Fibroblast of lung (primary cell): ENCODE results near the gene KHDC1L. TPM values are rescaled to one million over a fixed set of nuclear protein-coding genes. Genes with fewer than 3 reads are reported as not detected.

Experiments
- DNase-seq, 2 donors: peaks; one replicate each; pipeline versions ENCODE4 v3.0.0 to v3.0.0-alpha.2; 2010; ENCODE audit warnings: low read depth in 2 of 2
- H2AFZ ChIP-seq: 2 replicates; pipeline ENCODE4 v1.5.1; 2012; ENCODE audit warnings: low read length, control low read depth, inconsistent platforms
- H3K27ac ChIP-seq: 2 replicates; pipeline ENCODE4 v1.5.1; 2011; ENCODE audit warnings: low read length, control low read depth; ENCODE audit not compliant: insufficient read depth
- H3K27me3 ChIP-seq: 2 replicates; pipeline ENCODE4 v1.5.1; 2011; ENCODE audit warnings: mild to moderate bottlenecking, low read length; ENCODE audit not compliant: control insufficient read depth, insufficient read depth
- H3K36me3 ChIP-seq: 2 replicates; pipeline ENCODE4 v1.5.1; 2011; ENCODE audit warnings: low read length; ENCODE audit not compliant: control insufficient read depth, insufficient read depth
- H3K4me1 ChIP-seq: 2 replicates; pipeline ENCODE4 v1.5.1; 2011; ENCODE audit warnings: low read length; ENCODE audit not compliant: control insufficient read depth, insufficient read depth; ENCODE audit errors: extremely low read depth
- H3K4me2 ChIP-seq: 2 replicates; pipeline ENCODE4 v1.5.1; 2011; ENCODE audit warnings: low read length, control low read depth; ENCODE audit not compliant: insufficient read depth; ENCODE audit errors: extremely low read depth
- H3K4me3 ChIP-seq, 4 experiments: fragments of 200-600 bp in 1 of 4; sonication (generic) in 1 of 4; replicated peaks in 1 of 4; 2 replicates each; pipeline ENCODE4 v1.5.1; 2011 to 2016; ENCODE audit warnings: low read length in 4 of 4, low read depth in 3 of 4, mild to moderate bottlenecking in 3 of 4, control low read depth in 2 of 4, inconsistent platforms in 1 of 4, mixed read lengths in 1 of 4; ENCODE audit not compliant: insufficient read depth in 1 of 4; ENCODE audit errors: control extremely low read depth in 1 of 4
- H3K79me2 ChIP-seq: 2 replicates; pipeline ENCODE4 v1.5.1; 2012; ENCODE audit warnings: mild to moderate bottlenecking, low read length, inconsistent platforms; ENCODE audit not compliant: control insufficient read depth, insufficient read depth
- H3K9ac ChIP-seq: 2 replicates; pipeline ENCODE4 v1.5.1; 2011; ENCODE audit warnings: mild to moderate bottlenecking, low read length, control low read depth; ENCODE audit not compliant: insufficient read depth
- H3K9me3 ChIP-seq: 2 replicates; pipeline ENCODE4 v1.5.1; 2012; ENCODE audit warnings: low read depth, low read length; ENCODE audit not compliant: control insufficient read depth, insufficient read depth
- H4K20me1 ChIP-seq: 2 replicates; pipeline ENCODE4 v1.5.1; 2011; ENCODE audit warnings: low read length; ENCODE audit not compliant: control insufficient read depth, insufficient read depth; ENCODE audit errors: extremely low read depth
- EZH2 ChIP-seq: IDR thresholded peaks from 2 replicates; pipeline ENCODE4 v1.5.1; 2012; ENCODE audit warnings: low read length, control low read depth, mild to moderate bottlenecking; ENCODE audit errors: missing control alignments
- polyA plus RNA-seq, 2 donors: library from polyadenylated mRNA; depleted of rRNA in 1 of 2; stranded (reverse) in 1 of 2; unstranded in 1 of 2; fragments of >200 nt; gene quantifications; 2 replicates each; pipeline ENCODE4 v1.2.1, GENCODE V29; 2011 to 2012; ENCODE audit warnings: missing spikeins in 1 of 2
- total RNA-seq: library from RNA; depleted of rRNA; stranded (reverse); fragments of >200 nt; gene quantifications from 2 replicates; pipeline ENCODE4 v1.2.1, GENCODE V29; 2014
- TF ChIP-seq, protein P1 (sequence below), 2 donors: IDR thresholded peaks in 1 of 2; conservative IDR thresholded peaks in 1 of 2; 1 replicate in 1 of 2; 2 replicates in 1 of 2; pipeline ENCODE4 v1.5.1; 2011 to 2012; ENCODE audit warnings: low read length in 2 of 2, control low read depth in 1 of 2, inconsistent platforms in 1 of 2, low read depth in 1 of 2, mild to moderate bottlenecking in 1 of 2

Gene KHDC1L
- total and polyA plus RNA-seq, 2 donors (not counting 1 experiment from before 2014, with no cell fraction given), result 0.12 TPM; not detected in 1

DNA sequence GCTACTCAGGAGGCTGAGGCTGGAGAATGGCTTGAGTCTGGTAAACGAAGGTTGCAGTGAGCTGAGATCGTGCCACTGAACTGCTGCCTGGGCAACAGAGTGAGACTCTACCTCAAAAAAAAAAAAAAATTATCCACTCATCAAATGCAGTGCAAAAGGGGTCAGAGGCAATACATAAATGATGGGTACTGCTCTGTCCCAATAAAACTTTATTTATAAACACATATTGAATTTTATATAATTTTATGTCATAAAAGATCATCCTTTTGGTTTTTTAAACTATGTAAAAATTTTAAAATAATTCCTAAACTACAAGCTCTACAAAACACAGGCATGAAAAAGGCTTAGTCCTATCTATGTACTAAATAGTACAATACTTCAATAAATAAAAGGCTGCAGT, 27.4 kb upstream of the KHDC1L start:
- Histone ChIP-seq H3K4me3 (no peak overlapping the region), H3K9me3 (no peaks in the 10 kb centered on the region), H4K20me1 (no peaks in the 10 kb centered on the region), H3K4me2 (no peak overlapping the region), H3K79me2 (no peaks in the 10 kb centered on the region), H2AFZ (no peak overlapping the region), H3K27me3 (no peaks in the 10 kb centered on the region), H3K4me1 (no peaks in the 10 kb centered on the region), H3K9ac (no peak overlapping the region), H3K27ac (no peak overlapping the region), H3K36me3 (no peaks in the 10 kb centered on the region)
- TF ChIP-seq EZH2, result no peak
- TF ChIP-seq, protein P1, sequence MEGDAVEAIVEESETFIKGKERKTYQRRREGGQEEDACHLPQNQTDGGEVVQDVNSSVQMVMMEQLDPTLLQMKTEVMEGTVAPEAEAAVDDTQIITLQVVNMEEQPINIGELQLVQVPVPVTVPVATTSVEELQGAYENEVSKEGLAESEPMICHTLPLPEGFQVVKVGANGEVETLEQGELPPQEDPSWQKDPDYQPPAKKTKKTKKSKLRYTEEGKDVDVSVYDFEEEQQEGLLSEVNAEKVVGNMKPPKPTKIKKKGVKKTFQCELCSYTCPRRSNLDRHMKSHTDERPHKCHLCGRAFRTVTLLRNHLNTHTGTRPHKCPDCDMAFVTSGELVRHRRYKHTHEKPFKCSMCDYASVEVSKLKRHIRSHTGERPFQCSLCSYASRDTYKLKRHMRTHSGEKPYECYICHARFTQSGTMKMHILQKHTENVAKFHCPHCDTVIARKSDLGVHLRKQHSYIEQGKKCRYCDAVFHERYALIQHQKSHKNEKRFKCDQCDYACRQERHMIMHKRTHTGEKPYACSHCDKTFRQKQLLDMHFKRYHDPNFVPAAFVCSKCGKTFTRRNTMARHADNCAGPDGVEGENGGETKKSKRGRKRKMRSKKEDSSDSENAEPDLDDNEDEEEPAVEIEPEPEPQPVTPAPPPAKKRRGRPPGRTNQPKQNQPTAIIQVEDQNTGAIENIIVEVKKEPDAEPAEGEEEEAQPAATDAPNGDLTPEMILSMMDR (conservative IDR thresholded peaks at IDR 0.05 in 1 of 2, IDR thresholded peaks at IDR 0.05 in 1 of 2; ENCODE audit: low read depth in 1 of 2, low read length in 2 of 2), result no peak
- DNase-seq, result no peak

DNA sequence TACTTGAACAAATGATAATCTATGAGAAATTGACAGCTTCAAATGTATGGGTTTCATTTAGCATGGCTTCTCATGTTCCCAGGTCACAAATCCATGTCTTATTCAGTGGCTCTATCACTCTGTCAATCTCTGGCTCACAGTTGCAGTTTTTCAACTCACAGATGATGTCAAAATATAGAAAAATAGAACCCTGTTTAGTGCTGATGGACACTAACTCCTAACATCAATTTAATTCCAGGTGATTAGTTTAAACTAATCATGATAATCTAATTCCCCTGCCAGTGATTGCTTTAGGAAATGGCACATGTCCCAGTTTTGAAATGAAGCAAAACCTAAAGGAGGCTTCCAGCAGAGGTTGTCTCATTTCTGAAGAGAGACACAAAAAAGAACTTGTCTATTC, 24.7 kb upstream of the KHDC1L start:
- Histone ChIP-seq H3K4me3 (no peak overlapping the region), H2AFZ (no peak overlapping the region), H3K4me1 (no peaks in the 10 kb centered on the region), H3K27ac (no peak overlapping the region), H4K20me1 (no peaks in the 10 kb centered on the region), H3K9ac (no peak overlapping the region), H3K79me2 (no peaks in the 10 kb centered on the region), H3K9me3 (no peaks in the 10 kb centered on the region), H3K4me2 (no peak overlapping the region), H3K36me3 (no peaks in the 10 kb centered on the region), H3K27me3 (no peaks in the 10 kb centered on the region)
- TF ChIP-seq EZH2, result no peak
- TF ChIP-seq, protein P1 (conservative IDR thresholded peaks at IDR 0.05 in 1 of 2, IDR thresholded peaks at IDR 0.05 in 1 of 2; ENCODE audit: low read depth in 1 of 2, low read length in 2 of 2), result no peak
- no peak for DNase-seq

DNA sequence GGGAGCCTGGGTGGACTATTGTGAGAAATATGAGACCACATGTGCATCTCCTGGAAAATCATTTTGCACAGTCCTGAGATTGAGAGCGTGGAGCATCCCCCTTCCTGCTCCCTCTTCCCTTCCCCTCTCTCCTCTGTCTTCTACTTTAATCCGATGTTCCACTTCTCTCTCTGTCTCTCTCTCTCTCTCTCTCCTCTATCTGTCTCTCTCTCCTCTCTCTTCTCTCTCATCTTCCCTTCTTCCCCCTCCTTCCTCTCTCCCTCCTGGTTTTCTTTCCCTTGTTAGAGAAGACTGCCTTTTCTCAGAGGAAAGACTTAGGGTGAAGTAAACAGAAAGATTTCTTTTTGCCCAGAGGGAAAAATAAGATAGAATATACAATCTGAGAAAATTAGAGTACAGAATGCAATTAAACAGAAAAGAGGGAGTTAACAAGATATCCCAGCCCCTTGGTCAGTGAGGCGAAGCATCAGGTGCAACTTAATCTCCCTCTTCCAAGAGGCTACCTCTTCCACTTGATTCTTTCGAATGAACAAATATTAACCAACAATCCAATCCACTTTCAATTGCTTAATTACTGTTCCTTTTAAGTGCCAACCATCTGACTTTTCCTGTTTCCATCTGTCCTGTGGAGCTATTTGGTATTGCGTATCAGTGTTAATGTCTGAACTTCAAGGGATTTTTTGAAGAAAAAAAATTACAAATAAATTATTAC, 23.1 kb upstream of the KHDC1L start:
- DNase-seq, result no peak

More for the DNA sequence above, 23.1 kb upstream of the KHDC1L start:
- H3K27ac ChIP-seq, result no peak overlapping the region
- H3K4me2 ChIP-seq, result no peak overlapping the region
- H3K27me3 ChIP-seq, result no peaks in the 10 kb centered on the region
- H3K4me1 ChIP-seq, result no peaks in the 10 kb centered on the region
- H3K4me3 ChIP-seq, result no peak overlapping the region
- TF ChIP-seq, protein P1 (conservative IDR thresholded peaks at IDR 0.05 in 1 of 2, IDR thresholded peaks at IDR 0.05 in 1 of 2; ENCODE audit: low read depth in 1 of 2, low read length in 2 of 2), result no peak
- TF ChIP-seq EZH2, result no peak
- H3K9me3 ChIP-seq, result no peaks in the 10 kb centered on the region
- no peaks in the 10 kb centered on the region for H3K79me2 ChIP-seq
- no peaks in the 10 kb centered on the region for H4K20me1 ChIP-seq
- no peak overlapping the region for H2AFZ ChIP-seq
- no peak overlapping the region for H3K9ac ChIP-seq
- no peaks in the 10 kb centered on the region for H3K36me3 ChIP-seq
